Tibial artery (tissue), 4 donors: ENCODE results near the gene RELA.
"Not testable (repeated sequence)": the region's sequence is repeated elsewhere in the genome, so short reads cannot be mapped to it uniquely, and the experiment has no call there.

Experiments used
- DNase-seq, 2 donors: peaks; one replicate each; pipeline ENCODE4 v3.0.0-alpha.2; 2019
- H3K27ac ChIP-seq, 2 donors: fragments of 200-600 bp; sonication (generic) in 1 of 2; 1 replicate in 1 of 2; 2 replicates in 1 of 2; pipeline ENCODE4 v1.5.1; 2018 to 2019; ENCODE audit warnings: mild to moderate bottlenecking in 1 of 2
- H3K27me3 ChIP-seq, 2 donors: fragments of 200-600 bp; sonication (generic) in 1 of 2; one replicate each; pipeline versions ENCODE4 v1.5.1 to v1.6.0; 2016 to 2019
- H3K36me3 ChIP-seq, 3 donors: fragments of 200-600 bp; sonication (generic) in 2 of 3; one replicate each; pipeline ENCODE4 v1.5.1; 2016 to 2019; ENCODE audit warnings: mild to moderate bottlenecking in 2 of 3
- H3K4me1 ChIP-seq, 4 donors: fragments of 200-600 bp; sonication (generic) in 2 of 4; 1 replicate in 3 of 4; 2 replicates in 1 of 4; pipeline ENCODE4 v1.5.1; 2016 to 2019
- H3K4me3 ChIP-seq, 2 donors: fragments of 200-600 bp; sonication (generic) in 1 of 2; 1 replicate in 1 of 2; 2 replicates in 1 of 2; pipeline ENCODE4 v1.5.1; 2018 to 2019; ENCODE audit warnings: mild to moderate bottlenecking in 2 of 2
- H3K9me3 ChIP-seq, 3 donors: fragments of 200-600 bp; sonication (generic) in 1 of 3; one replicate each; pipeline ENCODE4 v1.5.1; 2016 to 2019
- intact Hi-C: fragments of 100-400 bp; cut with DNase I; formaldehyde crosslinking; loops from one replicate; pipeline ENCODE4 v1.15.0; 2023; ENCODE audit warnings: low total_unique reads
- TF ChIP-seq, protein P1 (sequence below), 2 experiments: fragments of 200-600 bp in 1 of 2; fragments of 450-650 bp in 1 of 2; IDR thresholded peaks; one replicate each; pipeline ENCODE4 v1.5.1; 2017 to 2019; ENCODE audit warnings: antibody characterized with exemption in 2 of 2, mild to moderate bottlenecking in 1 of 2, moderate library complexity in 1 of 2

Gene RELA

DNA sequence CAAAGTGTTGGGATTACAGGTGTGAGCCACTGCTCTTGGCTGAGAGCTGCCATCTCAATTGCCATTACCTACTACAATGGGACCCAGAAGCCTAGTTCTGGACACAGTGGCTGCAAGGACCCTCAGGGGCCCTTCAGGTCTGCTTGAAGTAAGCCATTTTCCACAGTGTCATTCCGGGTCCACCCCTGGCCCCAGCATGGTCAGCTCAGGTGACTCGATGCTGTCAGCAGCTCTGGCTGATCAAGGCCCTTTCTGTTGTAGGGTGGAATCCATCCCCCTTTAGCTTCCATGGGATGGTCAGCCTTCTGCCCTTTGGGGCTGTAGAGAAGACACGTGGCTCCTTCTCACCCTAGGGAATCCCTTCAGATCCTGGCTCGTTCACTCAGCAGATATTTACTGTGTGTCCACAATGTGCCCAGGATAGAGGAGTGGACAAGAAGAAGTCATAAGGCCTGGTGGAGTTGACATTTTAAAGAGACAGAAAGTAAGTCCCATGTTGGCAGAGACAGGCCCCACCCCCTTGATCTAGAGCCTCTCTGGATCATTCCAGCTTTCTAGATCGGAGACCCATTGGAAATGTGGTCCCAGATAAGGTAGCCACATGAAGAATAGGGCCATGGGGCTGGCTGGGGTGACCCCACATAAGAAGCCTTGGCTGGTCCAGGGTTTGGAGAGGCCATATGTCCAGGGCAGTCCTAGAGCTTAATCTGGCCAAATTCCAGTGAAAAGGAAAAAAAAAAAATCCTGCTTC, 34.3 kb upstream of the RELA start:
- H3K27ac ChIP-seq: no peak overlapping the region
- TF ChIP-seq, protein P1, sequence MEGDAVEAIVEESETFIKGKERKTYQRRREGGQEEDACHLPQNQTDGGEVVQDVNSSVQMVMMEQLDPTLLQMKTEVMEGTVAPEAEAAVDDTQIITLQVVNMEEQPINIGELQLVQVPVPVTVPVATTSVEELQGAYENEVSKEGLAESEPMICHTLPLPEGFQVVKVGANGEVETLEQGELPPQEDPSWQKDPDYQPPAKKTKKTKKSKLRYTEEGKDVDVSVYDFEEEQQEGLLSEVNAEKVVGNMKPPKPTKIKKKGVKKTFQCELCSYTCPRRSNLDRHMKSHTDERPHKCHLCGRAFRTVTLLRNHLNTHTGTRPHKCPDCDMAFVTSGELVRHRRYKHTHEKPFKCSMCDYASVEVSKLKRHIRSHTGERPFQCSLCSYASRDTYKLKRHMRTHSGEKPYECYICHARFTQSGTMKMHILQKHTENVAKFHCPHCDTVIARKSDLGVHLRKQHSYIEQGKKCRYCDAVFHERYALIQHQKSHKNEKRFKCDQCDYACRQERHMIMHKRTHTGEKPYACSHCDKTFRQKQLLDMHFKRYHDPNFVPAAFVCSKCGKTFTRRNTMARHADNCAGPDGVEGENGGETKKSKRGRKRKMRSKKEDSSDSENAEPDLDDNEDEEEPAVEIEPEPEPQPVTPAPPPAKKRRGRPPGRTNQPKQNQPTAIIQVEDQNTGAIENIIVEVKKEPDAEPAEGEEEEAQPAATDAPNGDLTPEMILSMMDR (IDR thresholded peaks at IDR 0.05): no peak
- peaks cover 0 to 4% of the 10 kb centered on the region in 2 donors for H3K27me3 ChIP-seq
- intact Hi-C loops: no loop called here
- no peak overlapping the region for H3K4me3 ChIP-seq
- H3K36me3 ChIP-seq: no peaks in the 10 kb centered on the region
- no peaks in the 10 kb centered on the region for H3K4me1 ChIP-seq
- DNase-seq: no peak
- H3K9me3 ChIP-seq: no peaks in the 10 kb centered on the region

DNA sequence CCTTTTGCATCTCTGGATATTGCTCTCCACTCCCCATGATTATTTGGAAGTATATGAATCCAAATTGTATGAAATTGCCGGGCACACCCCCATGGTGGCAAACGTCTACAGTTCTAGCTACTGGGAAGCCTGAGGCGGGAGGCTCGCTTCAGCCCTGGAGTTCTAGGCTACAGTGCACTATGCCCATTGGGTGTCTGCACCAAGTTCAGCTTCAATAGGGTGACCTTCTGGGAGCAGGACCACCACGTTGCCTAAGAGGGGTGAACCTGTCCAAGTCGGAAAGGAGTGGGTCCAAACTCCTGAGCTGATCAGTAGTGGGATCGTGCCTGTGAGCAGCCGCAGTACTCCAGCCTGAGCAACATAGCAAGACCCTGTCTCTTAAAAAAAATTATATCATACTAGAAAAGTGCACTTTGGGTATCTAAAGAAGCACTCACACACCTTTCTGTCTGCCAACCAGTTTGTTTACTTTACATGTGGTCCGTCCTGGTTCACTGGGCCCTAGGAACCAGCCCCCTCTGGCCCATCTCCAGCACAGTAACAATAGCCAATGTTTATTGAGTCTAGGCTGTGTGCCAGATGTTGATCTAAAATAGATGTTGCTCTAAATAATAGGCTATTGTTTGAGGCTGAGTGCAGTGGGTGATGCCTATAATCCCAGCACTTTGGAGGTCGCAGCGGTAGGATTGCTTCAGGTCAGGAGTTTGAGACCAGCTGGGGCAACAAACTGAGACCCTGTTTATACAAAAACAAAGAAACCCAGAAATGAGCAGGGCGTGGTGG, 32.9 kb upstream of the RELA start:
- peaks cover 0 to 3% of the 10 kb centered on the region in 2 donors for H3K27me3 ChIP-seq
- no peaks in the 10 kb centered on the region for H3K36me3 ChIP-seq
- no peak overlapping the region for H3K4me3 ChIP-seq
- DNase-seq: peak in 1 of 2 donors; percentile 32
- no peaks in the 10 kb centered on the region for H3K9me3 ChIP-seq
- TF ChIP-seq, protein P1 (IDR thresholded peaks at IDR 0.05): no peak
- intact Hi-C loops: no loop called here
- no peak overlapping the region for H3K27ac ChIP-seq
- no peaks in the 10 kb centered on the region for H3K4me1 ChIP-seq

DNA sequence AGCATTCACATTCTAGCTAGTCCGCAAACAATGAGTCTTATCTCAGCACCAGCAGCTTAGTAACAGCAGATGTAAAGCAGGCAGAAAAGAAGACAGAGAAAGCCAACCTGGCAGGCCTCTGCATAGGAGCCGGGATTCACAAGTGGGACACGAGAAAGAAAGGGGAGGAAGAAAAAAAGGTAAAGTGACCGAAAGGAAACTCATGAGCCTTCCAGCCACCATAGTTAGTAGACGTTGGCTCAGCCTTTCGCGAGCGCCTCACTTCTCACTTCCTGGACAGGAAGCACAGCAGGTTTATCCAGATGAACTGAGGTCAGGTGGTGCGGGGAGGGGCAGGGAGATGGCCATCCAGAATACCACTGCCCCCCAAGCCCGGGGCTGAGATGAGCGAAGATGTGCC, 29.7 kb upstream of the RELA start:
- H3K4me1 ChIP-seq: no peaks in the 10 kb centered on the region
- DNase-seq: peak in 1 of 2 donors; percentile 32

DNA sequence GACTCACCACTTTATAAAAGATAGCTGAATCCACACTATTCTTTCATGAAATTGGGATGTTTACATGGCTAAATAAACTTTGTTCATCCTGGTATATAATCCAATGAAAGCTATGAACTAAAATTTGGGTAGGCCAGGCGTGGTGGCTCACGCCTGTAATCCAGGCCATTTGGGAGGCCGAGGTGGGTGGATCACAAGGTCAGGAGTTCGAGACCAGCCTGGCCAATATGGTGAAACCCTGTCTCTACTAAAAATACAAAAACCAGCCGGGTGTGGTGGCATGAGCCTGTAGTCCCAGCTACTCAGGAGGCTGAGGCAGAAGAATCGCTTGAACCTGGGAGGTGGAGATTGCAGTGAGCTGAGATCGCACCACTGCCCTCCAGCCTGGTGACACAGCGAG, 29.1 kb upstream of the RELA start:
- H3K27ac ChIP-seq, H3K9me3 ChIP-seq, H3K4me3 ChIP-seq, H3K27me3 ChIP-seq, H3K36me3 ChIP-seq, H3K4me1 ChIP-seq, intact Hi-C loops: not testable (repeated sequence)
- DNase-seq: peak in 1 of 2 donors; percentile 23

More for the DNA sequence above, 29.7 kb upstream of the RELA start:
- intact Hi-C loops: no loop called here
- TF ChIP-seq, protein P1 (IDR thresholded peaks at IDR 0.05): no peak
- Histone ChIP-seq H3K27me3 (peaks cover 0 to 3% of the 10 kb centered on the region in 2 donors), H3K27ac (no peak overlapping the region), H3K9me3 (no peaks in the 10 kb centered on the region), H3K36me3 (no peaks in the 10 kb centered on the region), H3K4me3 (no peak overlapping the region)

DNA sequence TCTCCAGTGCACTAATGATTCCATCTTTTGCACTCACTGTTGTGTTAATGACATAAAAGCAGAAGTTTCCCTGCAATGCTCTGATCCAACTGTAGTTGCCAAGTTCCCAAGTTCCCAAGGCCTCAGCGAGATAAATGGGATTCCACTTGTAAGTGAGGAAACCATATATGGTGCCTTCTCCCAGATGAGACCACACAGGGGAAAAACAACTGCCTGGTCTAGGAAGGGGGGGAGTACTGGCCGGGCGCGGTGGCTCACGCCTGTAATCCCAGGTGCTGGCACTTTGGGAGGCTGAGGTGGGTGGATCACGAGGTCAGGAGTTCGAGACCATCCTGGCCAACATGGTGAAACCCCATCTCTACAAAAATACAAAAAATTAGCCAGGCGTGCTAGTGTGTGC, 23.3 kb upstream of the RELA start:
- Histone ChIP-seq H3K4me1 (no peaks in the 10 kb centered on the region), H3K27ac (no peak overlapping the region), H3K9me3 (no peaks in the 10 kb centered on the region), H3K4me3 (no peak overlapping the region), H3K27me3 (no peaks in the 10 kb centered on the region), H3K36me3 (no peaks in the 10 kb centered on the region)
- no peak for DNase-seq
- TF ChIP-seq, protein P1 (IDR thresholded peaks at IDR 0.05): no peak
- intact Hi-C loops: no loop called here

DNA sequence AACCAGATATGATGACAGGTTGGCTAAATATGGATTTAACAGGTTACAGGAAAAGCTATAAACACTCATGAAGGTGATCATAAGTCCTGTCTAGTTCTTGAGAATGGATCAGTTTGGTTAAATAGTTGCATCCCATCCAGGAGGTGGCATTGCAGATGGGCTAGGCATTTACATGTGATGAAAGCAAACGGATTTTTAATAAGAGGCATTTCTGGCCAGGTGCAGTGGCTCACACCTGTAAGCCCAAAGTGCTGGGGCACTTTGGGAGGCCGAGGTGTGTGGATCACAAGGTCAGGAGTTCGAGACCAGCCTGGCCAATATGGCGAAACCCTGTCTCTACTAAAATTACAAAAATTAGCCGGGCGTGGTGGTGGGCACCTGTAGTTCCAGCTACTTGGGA, 20.8 kb upstream of the RELA start:
- H3K27ac ChIP-seq, H3K4me1 ChIP-seq, H3K27me3 ChIP-seq, DNase-seq, H3K4me3 ChIP-seq, H3K9me3 ChIP-seq, H3K36me3 ChIP-seq, intact Hi-C loops: not testable (repeated sequence)
